GM19438 (cell line): Measurements from ENCODE around the gene AGAP1.
A peak's percentile ranks its signal among the peaks of the same experiment; 100 is the strongest.

ENCODE experiments used
- ATAC-seq: cut with Tn5 transposase; IDR thresholded peaks from one replicate; pipeline ENCODE4 v1.9.1; 2021; ENCODE audit warnings: low read depth; ENCODE audit not compliant: unreplicated experiment

AGAP1 gene

DNA sequence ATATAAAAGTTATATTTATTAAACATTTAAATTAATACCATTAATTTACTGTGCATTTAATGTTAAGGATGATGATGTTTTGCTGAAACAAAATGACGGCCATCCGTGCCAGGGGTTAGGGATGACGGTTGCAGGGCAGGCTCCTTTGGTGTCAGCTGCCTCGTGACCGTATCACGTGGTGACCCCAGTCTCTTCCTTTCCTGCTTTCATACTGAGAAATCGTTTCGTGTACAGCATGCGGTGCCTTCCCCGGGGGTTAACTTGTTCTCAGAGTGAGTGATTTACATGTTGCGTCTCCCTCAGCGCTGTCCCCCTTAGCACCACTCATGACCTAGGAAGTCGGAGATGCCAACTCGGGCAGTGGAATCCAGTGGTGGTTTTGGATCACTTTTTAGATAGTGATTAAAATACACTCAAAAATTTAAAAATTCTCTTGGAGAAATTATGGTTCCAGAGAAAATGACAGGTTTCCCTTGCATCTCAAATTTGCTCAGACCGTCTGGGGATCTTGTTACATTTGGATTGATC, 383.5 kb downstream of the AGAP1 start:
- no peak for ATAC-seq

GRCh38 chr2:235879116-235879515, 385.3 kb downstream of the AGAP1 start:
- no peak for ATAC-seq

- ATAC-seq: no peak
Observed at GRCh38 chr2:235883675-235884074, 389.8 kb downstream of the AGAP1 start.

GRCh38 chr2:235889302-235889630, 395.4 kb downstream of the AGAP1 start:
- no peak for ATAC-seq

GRCh38 chr2:235893129-235893698, 399.4 kb downstream of the AGAP1 start:
- ATAC-seq: no peak

DNA sequence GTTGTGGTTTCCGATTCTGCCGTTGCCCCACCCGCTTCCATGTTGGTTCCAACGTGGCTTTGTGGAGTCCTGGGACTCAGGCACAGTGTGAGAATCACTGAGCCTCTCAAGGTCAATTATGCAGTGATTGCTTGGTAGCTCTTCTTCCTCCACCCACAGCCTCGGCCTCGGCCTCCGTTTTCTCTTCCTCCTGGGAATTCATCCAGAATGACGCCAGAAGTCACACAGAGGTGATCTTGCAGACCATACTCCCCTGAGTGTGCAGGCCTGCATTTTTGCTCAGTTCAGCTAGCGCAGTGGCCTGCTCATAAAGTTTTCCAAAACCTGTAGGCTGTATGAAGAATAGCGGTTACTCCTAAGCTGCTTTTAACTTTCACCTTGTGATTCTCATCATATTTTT, 401.0 kb downstream of the AGAP1 start:
- no peak for ATAC-seq

DNA sequence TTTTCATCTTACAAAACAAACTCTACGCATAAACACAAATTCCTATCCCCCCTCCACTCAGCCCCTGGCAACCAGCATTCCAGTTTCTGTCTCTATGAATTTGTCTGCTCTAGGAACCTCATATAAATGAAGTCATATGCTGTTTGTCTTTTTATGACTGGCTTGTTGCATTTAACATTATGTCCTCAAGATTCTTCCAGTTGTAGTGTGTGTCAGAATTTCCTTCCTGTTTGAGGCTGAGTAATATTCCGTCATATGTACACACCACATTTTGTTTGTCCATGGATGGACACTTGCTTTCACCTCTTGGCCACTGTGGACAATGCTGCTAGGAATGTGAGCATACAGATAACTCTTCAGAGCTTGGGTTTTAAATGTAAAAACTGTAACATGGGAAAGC, 402.2 kb downstream of the AGAP1 start:
- ATAC-seq: no peak

DNA sequence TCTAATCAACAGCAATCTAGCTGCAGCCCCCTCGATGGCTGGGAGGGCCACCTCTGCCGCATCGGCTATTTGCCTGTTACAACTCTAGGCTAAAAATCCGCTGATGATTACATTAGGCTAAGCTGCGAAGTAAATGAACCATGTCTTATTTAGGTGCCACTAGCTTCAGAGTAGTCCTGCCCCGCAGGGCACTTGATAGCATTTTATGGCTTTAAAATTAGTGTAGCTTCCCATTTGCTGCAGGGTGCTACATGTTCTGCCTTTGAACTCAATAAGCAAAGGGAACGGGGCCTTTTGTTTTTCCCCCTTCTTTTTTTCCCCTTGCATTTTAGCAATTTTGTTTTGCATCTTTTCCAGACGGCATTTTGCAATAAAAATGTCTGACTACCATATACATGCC, 404.1 kb downstream of the AGAP1 start:
- ATAC-seq: no peak

GRCh38 chr2:235898766-235899165, 404.9 kb downstream of the AGAP1 start:
- ATAC-seq: no peak

DNA sequence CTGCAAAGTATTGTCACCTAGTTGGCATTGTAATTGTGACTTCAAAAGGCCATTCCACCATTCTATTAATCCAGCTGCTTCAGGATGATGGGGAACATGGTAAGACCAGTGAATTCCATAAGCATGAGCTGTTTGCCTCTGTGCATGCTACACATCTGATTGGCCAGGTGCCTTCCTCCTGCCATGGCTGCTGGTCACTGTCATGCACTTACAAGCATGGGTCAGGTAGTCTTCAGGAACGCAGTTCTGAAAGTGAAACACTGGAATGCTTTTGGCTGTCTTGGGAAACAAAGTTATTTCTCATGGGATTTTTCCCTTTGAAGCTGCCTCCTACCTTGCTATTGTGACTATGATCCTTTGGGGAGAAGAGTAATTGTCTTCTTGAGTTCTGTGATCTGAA, 406.8 kb downstream of the AGAP1 start:
- ATAC-seq: no peak

DNA sequence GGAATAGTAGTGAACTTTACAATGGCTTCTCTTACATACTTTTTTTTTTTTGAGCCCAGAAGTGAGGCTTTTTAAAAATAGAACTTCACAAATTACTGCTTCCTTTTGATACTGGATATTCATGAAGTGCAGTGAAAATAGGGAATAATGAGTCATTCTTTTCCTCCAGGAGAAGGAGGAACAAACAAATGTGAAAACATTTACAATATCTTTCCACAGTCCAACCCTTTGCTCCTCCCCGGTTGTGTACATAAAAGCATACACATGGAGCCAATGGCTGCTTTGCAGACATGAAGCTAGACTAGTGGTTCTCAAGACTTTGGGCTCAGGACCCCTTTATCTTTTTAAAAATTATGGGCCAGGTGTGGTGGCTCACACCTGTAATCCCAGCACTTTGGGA, 407.4 kb downstream of the AGAP1 start:
- ATAC-seq: no peak

- ATAC-seq: no peak
Observed at GRCh38 chr2:235903782-235904584, 410.1 kb downstream of the AGAP1 start.

- no peak for ATAC-seq
Observed at GRCh38 chr2:235904585-235904931, 410.7 kb downstream of the AGAP1 start.

DNA sequence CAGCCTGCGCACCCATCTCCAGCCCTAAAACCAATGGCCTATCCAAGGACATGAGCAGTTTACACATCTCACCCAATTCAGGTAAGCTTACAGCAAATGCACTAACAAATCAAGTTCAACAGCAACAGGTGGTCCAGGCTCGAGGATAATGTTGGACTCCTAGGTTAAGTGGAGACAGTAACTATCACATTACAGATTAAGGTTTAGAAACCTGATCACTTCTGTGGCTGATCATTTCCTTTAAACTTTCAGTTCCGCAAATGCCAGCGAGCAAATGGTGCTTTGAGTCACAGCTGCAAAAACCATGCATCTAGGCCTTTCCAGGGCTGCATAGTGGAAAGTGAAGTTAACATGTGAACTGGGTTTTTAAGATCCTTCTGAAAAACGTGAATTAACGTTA, 415.0 kb downstream of the AGAP1 start:
- peak; percentile 75 for ATAC-seq

DNA sequence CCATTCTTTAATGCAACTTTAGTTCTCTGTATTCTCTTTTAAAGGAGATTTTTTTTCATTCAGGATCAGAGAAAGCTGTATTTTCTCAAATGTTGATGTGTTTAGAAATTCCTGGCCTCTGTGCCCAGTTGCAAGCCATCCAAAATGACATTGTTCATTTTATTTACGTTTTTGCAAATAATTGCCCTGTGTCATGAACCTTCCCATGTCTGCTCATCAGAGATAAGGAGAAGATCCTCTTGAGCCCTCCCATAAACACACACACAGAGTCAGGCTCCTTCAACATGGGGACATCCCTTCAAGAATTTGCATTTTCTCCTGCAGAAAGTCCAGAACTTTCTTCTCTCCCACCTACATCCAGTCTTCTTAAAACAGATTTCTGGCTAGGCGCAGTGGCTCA, 415.5 kb downstream of the AGAP1 start:
- no peak for ATAC-seq

DNA sequence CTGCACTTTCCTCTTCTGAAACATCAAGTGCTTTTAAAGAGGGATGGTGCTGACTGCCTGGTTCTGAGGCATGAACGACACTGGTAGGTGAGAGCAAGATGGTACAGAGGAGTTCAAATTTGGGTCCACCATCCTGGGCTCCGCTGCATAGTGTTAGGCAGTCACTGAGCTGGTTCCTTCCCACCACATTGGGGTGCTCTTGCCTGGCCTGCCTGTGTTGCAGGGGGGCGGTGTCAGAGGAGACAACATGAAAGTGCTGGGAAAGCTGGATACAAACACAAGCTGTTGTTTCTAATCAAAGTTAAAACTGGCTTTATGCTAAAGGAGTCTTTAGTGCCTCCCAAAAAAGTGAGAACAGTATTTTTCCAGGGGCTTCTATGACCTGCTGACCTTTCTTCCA, 416.2 kb downstream of the AGAP1 start:
- no peak for ATAC-seq

DNA sequence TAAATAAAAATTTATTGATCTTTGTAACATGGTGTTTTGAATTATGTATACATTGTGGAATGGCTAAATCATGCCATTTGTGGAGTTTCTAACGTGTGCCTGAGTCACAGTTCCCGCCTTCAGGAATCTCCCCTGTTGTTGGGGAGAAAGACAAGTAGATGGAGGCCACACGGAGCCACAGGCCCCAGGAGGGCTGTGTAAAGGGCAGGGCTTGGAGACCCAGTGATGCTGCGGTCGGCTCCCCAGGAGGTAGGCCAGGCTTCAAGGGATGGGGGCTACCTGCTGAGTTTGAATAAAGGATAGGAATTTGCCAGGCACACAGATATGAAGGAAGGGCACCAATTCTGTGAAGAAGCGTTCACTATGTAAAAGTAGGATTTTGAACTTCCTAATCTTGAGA, 417.3 kb downstream of the AGAP1 start:
- no peak for ATAC-seq

DNA sequence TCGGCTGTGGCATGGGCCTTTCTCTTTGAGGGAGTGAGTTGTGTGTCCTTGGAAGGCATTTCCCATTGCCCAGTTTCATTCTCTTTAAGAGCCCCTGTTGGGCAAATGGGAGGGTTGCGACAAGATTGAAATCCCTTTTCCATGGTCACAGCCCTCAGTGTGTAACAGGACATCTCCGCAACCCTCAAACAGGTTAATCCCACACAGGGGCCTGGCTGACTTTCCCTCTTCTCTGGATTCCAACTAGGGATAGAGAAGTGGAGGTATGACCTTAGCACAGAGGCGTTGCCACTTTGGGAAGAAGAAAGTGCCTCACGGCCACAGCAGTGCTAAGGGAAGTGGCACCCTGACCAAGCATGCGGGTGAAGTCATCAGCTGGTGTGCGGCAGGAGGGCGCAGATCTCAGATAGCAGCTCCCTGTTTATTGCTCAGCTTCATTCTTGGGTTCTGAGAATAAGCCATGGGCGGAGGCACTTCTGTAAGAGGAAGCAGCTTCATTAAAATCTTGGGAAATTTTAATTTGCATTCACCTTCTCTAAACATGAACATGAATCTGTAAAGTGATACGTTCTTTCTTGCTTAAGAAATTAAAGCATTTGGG, 417.9 kb downstream of the AGAP1 start:
- no peak for ATAC-seq

DNA sequence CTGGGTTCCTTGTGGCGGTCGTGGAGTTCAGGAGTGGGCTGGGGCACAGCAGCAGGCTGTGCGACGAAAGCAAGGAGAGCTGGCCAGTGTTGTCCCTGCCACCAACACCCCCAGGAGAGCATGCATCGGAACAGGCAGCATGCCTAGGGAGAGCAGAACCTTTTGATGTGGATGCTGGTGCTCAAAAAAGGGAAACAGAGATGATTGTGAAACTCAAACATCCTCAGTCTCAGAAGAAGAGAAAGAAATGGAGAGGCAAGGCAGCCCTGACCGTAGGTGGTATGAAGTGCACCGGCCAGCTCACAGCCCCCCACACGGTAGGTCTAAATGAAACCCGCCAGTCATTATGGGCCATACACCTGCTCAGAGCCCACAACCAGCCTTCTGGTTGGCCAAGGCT, 420.9 kb downstream of the AGAP1 start:
- no peak for ATAC-seq

- ATAC-seq: no peak
Observed at GRCh38 chr2:235917506-235917905, 423.7 kb downstream of the AGAP1 start.

GRCh38 chr2:235918876-235919275, 425.0 kb downstream of the AGAP1 start:
- no peak for ATAC-seq

DNA sequence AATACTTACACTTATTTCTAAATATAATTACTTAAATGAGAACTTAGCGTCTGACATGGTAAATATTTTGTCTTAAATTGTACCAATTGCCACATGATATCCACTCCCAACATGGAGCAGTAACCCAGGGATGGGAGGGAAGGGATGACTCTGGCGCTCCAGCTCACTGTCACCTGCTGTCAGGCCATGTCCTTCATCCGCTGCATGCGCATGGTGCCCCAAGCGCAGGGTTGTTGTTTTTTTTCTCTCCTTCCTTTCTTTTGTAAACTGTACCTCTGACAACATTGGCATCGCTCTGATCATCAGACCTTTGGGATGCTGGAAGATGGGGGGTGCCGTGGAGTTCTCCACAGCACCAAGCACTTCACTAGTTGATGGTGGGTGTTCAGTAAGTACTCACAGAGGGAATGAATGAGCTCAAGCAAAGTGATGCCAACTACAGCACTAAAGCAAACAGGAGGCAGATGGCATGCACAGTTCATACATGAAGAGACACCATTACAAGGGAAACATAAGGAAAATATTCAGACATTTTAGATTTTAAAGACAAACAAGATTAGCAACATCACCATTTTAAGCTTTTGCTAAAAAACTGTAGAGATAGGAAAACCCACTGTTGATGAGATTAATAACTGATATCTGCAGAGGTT, 426.5 kb downstream of the AGAP1 start:
- no peak for ATAC-seq
